ENCODE data around the gene MICAL2. TPM values are rescaled to one million over a fixed set of nuclear protein-coding genes. Genes with fewer than 3 reads are reported as not detected.
A peak's percentile ranks its signal among the peaks of the same experiment; 100 is the strongest.

Gene MICAL2
- total and polyA plus RNA-seq, 2 of the 13 experiments (the other 11 are each of a cell fraction or from before 2014, with no cell fraction given): 0.78 to 1.1 TPM

DNA sequence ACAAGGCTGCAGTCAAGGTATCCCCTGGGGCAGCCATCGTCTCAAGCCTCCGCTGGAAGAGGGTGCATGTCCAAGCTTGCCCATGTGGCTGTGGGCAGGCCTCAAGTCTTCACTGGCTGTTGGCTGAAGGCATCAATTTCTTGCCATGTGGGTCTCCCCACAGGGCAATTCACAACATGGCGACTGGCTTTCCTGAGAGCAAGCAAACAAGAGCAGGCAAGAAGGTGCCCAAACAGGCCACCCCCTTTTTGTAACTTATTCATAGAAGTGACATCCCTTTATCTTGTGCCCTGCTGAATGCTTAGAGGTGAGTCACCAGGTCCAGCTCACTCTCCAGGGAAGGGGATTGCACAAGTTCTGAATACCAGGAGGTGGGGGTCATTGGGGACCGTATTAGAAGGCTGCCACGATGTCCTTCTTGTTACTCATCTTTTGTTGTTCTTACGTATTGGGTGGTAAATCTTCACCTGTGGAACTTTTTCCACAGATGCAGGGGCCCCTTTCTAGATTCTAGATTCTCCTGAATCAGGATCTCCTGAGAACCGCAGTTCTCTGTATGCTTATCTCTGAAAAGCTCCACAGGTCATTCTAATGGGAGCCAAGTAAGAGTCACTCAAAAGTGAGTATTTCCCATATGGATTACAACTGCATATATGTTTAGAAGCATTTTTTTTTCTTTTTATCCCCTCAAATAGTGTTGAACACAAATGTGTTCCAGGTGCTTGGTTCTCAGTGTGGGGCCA lies 44.2 kb upstream of the MICAL2 start (continued):
- TF ChIP-seq, protein P1, sequence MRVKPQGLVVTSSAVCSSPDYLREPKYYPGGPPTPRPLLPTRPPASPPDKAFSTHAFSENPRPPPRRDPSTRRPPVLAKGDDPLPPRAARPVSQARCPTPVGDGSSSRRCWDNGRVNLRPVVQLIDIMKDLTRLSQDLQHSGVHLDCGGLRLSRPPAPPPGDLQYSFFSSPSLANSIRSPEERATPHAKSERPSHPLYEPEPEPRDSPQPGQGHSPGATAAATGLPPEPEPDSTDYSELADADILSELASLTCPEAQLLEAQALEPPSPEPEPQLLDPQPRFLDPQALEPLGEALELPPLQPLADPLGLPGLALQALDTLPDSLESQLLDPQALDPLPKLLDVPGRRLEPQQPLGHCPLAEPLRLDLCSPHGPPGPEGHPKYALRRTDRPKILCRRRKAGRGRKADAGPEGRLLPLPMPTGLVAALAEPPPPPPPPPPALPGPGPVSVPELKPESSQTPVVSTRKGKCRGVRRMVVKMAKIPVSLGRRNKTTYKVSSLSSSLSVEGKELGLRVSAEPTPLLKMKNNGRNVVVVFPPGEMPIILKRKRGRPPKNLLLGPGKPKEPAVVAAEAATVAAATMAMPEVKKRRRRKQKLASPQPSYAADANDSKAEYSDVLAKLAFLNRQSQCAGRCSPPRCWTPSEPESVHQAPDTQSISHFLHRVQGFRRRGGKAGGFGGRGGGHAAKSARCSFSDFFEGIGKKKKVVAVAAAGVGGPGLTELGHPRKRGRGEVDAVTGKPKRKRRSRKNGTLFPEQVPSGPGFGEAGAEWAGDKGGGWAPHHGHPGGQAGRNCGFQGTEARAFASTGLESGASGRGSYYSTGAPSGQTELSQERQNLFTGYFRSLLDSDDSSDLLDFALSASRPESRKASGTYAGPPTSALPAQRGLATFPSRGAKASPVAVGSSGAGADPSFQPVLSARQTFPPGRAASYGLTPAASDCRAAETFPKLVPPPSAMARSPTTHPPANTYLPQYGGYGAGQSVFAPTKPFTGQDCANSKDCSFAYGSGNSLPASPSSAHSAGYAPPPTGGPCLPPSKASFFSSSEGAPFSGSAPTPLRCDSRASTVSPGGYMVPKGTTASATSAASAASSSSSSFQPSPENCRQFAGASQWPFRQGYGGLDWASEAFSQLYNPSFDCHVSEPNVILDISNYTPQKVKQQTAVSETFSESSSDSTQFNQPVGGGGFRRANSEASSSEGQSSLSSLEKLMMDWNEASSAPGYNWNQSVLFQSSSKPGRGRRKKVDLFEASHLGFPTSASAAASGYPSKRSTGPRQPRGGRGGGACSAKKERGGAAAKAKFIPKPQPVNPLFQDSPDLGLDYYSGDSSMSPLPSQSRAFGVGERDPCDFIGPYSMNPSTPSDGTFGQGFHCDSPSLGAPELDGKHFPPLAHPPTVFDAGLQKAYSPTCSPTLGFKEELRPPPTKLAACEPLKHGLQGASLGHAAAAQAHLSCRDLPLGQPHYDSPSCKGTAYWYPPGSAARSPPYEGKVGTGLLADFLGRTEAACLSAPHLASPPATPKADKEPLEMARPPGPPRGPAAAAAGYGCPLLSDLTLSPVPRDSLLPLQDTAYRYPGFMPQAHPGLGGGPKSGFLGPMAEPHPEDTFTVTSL (CRISPR knock-in tag; IDR thresholded peaks at IDR 0.05; ENCODE audit: borderline replicate concordance): peak; percentile 37; the same call in 1 of the 2 replicates
- TF ChIP-seq, protein P2, sequence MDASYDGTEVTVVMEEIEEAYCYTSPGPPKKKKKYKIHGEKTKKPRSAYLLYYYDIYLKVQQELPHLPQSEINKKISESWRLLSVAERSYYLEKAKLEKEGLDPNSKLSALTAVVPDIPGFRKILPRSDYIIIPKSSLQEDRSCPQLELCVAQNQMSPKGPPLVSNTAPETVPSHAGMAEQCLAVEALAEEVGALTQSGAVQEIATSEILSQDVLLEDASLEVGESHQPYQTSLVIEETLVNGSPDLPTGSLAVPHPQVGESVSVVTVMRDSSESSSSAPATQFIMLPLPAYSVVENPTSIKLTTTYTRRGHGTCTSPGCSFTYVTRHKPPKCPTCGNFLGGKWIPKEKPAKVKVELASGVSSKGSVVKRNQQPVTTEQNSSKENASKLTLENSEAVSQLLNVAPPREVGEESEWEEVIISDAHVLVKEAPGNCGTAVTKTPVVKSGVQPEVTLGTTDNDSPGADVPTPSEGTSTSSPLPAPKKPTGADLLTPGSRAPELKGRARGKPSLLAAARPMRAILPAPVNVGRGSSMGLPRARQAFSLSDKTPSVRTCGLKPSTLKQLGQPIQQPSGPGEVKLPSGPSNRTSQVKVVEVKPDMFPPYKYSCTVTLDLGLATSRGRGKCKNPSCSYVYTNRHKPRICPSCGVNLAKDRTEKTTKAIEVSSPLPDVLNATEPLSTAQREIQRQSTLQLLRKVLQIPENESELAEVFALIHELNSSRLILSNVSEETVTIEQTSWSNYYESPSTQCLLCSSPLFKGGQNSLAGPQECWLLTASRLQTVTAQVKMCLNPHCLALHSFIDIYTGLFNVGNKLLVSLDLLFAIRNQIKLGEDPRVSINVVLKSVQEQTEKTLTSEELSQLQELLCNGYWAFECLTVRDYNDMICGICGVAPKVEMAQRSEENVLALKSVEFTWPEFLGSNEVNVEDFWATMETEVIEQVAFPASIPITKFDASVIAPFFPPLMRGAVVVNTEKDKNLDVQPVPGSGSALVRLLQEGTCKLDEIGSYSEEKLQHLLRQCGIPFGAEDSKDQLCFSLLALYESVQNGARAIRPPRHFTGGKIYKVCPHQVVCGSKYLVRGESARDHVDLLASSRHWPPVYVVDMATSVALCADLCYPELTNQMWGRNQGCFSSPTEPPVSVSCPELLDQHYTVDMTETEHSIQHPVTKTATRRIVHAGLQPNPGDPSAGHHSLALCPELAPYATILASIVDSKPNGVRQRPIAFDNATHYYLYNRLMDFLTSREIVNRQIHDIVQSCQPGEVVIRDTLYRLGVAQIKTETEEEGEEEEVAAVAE (CRISPR knock-in tag; IDR thresholded peaks at IDR 0.05; ENCODE audit: borderline replicate concordance): 0 out of 2 replicates have a peak, but pooled peaks have one; percentile 38
- TF ChIP-seq MIER3 (CRISPR knock-in tag; IDR thresholded peaks at IDR 0.05; ENCODE audit: borderline replicate concordance): peak; percentile 58; the same call in 1 of the 2 replicates
- no peak for TF ChIP-seq SRY (CRISPR knock-in tag; IDR thresholded peaks at IDR 0.05)
- TF ChIP-seq FOXP4 (CRISPR knock-in tag; IDR thresholded peaks at IDR 0.05): peak; percentile 38; the same call in 1 of the 2 replicates
- TF ChIP-seq BATF2 (CRISPR knock-in tag; IDR thresholded peaks at IDR 0.05): no peak
- no peak for TF ChIP-seq ZSCAN21 (CRISPR knock-in tag; IDR thresholded peaks at IDR 0.05; ENCODE audit: borderline replicate concordance)
- TF ChIP-seq RXRB (CRISPR knock-in tag; IDR thresholded peaks at IDR 0.05; ENCODE audit: borderline replicate concordance): peak; percentile 45; the same call in 1 of the 2 replicates
- TF ChIP-seq DMAP1 (CRISPR knock-in tag; IDR thresholded peaks at IDR 0.05): peak; percentile 56
- peak; percentile 47; the same call in 1 of the 2 replicates for TF ChIP-seq BHLHE40 (IDR thresholded peaks at IDR 0.05; ENCODE audit: low read length)
- TF ChIP-seq ZNF17 (CRISPR knock-in tag; IDR thresholded peaks at IDR 0.05): no peak
- TF ChIP-seq KDM6A (CRISPR knock-in tag; IDR thresholded peaks at IDR 0.05; ENCODE audit: low read depth): no peak
- TF ChIP-seq, protein P3, sequence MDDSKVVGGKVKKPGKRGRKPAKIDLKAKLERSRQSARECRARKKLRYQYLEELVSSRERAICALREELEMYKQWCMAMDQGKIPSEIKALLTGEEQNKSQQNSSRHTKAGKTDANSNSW (CRISPR knock-in tag; IDR thresholded peaks at IDR 0.05; ENCODE audit: borderline replicate concordance): no peak
- TF ChIP-seq, protein P4, sequence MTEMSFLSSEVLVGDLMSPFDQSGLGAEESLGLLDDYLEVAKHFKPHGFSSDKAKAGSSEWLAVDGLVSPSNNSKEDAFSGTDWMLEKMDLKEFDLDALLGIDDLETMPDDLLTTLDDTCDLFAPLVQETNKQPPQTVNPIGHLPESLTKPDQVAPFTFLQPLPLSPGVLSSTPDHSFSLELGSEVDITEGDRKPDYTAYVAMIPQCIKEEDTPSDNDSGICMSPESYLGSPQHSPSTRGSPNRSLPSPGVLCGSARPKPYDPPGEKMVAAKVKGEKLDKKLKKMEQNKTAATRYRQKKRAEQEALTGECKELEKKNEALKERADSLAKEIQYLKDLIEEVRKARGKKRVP (CRISPR knock-in tag; IDR thresholded peaks at IDR 0.05): peak in 1 of 2 experiments; percentile 46; a peak in 1 of 4 replicates
